VCaP (cell line): ENCODE data around the gene SCP2.

ENCODE experiments used
- H3K27ac ChIP-seq: fragments of 450-650 bp; 2 replicates; pipeline ENCODE4 v1.5.1; 2017
- TF ChIP-seq, protein P1 (sequence below): fragments of 450-650 bp; conservative IDR thresholded peaks from 2 replicates; pipeline ENCODE4 v1.5.1; 2017; ENCODE audit warnings: mild to moderate bottlenecking, moderate library complexity

Gene SCP2

DNA sequence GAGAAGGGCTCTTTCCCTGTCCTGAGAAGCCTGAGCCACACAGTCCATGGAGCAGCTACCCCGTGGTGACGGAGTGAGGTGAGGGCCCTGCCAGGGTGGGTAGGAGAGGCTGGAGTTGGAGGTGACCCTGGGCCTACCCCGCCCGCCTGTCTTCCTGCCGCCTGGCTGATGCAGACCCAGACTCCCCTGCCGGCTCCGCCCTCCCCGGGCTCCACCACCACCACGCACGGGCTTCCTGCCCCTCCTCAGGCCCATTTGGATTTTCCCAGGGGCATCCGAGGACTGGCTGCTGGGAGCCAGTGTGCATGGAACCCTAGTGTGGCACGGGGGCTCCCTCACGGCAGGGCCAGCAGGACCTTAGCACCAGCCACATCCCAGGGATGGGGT, 167.4 kb downstream of the SCP2 start:
- TF ChIP-seq, protein P1, sequence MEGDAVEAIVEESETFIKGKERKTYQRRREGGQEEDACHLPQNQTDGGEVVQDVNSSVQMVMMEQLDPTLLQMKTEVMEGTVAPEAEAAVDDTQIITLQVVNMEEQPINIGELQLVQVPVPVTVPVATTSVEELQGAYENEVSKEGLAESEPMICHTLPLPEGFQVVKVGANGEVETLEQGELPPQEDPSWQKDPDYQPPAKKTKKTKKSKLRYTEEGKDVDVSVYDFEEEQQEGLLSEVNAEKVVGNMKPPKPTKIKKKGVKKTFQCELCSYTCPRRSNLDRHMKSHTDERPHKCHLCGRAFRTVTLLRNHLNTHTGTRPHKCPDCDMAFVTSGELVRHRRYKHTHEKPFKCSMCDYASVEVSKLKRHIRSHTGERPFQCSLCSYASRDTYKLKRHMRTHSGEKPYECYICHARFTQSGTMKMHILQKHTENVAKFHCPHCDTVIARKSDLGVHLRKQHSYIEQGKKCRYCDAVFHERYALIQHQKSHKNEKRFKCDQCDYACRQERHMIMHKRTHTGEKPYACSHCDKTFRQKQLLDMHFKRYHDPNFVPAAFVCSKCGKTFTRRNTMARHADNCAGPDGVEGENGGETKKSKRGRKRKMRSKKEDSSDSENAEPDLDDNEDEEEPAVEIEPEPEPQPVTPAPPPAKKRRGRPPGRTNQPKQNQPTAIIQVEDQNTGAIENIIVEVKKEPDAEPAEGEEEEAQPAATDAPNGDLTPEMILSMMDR, result no peak
- H3K27ac ChIP-seq, result peak overlapping the region; percentile 9; the same call in 1 of the 2 replicates
